Activated CD8-positive, alpha-beta memory T cell treated with anti-CD3 and anti-CD28 coated beads, Interleukin-2, amount 50 U/mL, for 24 hours (primary cell): ENCODE results near the gene SLC30A5.
"Not testable (repeated sequence)": the region's sequence is repeated elsewhere in the genome, so short reads cannot be mapped to it uniquely, and the experiment has no call there.

Source experiments
- DNase-seq: peaks from one replicate; pipeline ENCODE4 v3.0.0-alpha.2; 2020; ENCODE audit errors: extremely low read depth

SLC30A5 gene

DNA sequence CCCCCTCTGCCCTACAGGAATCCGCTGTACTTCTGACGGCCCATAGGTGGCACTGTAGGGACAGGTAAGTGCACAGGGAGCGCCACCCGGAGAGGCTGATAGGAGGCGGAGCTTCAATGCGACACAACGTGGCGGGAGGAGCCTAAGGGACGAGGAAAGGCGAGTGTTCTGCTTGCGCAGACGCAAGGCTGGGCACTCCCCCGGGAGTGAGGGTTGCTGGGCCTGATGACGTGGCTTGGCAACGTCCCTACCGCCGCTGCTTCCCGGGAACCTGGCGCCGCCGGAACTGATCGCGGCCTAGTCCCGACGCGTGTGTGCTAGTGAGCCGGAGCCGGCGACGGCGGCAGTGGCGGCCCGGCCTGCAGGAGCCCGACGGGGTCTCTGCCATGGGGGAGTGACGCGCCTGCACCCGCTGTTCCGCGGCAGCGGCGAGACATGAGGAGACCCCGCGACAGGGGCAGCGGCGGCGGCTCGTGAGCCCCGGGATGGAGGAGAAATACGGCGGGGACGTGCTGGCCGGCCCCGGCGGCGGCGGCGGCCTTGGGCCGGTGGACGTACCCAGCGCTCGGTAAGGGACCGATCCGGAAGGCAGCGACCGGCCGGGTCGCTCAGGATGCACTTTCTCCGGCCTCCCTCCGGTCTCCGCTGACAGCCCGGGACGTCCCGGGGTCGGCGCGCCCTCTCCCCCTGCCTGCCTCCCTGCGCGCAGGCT is at the start of gene SLC30A5:
Gene SLC30A5, plus strand, starts transcription at position 244 of the 712 bp plus-strand sequence. Its CDS starts 242 bp downstream, at position 486.
- DNase-seq = peak; percentile 98

DNA sequence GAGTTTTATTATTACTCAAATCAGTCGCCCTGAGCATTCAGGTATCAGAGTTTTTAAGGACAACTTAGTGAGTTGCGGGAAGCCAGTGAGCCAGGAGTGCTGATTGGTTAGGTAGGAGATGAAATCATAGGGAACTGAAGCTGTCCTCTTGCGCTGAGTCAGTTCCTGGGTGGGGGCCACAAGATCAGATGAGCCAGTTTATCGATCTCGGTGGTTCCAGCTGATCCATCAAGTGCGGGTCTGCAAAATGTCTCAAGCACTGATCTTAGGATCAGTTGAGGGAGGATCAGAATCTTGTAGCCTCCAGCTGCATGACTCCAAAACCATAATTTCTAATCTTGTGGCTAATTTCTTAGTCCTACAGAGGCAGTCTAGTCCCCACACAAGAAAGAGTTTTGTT is 48.6 kb upstream of the SLC30A5 start:
- DNase-seq = not testable (repeated sequence)

DNA sequence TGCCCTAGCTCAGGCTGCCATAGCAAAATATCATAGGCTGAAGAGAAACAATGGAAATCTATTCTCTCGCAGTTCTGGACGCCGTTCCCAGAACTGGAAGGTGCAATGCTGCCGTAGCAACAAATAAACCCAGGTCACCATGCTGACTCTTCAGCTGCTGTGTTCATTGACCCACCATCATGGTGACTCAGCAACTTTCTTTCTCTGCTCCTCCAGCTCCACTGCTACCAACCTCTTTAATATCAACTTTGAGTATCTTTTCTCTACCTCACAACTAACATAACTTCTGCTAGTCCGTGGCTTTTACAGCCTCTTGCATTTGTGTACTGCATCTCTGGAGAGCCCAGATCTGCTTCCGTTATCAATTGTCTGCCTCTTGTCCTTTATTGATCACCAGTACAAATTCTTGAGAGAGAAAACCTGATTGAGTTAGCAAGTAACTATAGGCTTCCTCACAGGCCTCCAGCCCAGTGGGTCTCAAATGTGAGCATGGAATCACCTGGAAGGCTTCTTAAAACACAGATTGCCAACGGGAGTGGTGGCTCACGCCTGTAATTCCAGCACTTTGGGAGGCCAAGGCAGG is 47.3 kb upstream of the SLC30A5 start:
- DNase-seq = no peak

DNA sequence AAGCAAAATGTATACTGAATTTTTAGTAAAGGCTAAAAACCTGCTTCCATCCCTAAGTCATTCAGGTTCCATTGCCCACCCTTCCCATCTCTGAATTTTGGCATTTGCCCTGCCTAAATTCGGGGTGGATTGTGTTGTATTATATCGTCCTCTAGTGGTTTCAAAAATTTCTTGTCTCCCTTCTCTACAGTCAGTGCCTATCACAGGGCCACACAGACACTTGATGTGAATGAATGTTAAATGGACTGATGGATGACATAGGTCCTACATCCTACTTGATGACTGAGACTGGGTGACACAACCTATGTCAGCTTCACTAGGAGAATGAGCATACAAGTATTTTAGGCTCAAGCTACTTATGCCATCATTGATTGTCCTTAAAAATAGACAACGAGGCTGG is 45.6 kb upstream of the SLC30A5 start:
- DNase-seq = no peak

DNA sequence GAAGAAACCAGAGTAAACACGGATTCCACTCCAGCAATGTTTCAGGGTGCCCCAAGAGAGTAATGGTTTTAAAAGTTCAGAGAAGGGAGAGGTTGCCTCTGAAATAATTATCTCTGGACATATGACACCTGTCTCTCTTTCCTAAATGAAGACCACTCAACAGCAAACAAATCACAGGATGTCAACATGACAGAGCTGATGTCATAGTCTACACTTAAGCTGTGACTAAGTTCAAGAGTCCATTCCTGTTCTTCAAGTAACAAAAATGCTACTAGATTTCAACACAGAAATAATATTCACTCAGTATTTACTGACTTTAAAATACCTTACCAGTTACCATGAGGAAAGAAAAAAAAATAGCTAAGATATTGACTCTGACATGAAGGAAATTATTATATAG is 44.7 kb upstream of the SLC30A5 start:
- DNase-seq = no peak

DNA sequence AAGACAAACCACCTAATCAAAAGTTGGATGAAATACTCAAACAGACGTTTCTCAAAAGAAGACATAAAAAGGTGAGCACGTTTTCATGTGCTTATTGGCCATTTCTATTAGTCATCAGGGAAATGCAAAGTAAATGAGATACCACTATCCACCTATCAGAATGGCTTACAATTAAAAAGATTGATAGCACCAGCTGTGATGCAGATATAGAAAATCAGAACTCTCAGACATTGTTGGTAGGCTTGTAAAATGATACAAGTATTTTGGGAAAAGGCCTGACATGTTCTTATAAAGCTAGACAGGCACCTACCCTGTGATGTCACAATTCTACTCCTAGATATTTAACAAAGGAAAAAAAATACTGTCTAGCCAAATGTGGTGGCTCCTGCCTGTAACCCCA is 44.0 kb upstream of the SLC30A5 start:
- no peak for DNase-seq

DNA sequence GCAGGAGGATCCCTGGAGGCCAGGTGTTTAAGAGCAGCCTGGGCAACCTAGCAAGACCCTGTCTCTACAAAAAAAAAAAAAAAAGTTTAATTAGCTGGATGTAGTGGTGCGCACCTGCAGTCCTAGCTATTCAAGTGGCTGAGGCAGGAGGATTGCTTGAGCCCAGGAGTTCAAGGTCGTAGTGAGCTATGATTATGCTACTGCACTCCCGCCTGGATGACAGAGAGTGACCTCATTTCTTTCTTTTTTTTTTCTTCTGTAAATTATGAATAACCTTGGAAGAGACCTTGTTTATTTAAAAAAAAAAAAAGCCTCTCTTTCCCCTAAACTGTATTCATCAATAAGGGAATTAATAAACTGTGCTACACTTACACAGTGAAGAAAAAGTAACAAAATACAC is 43.6 kb upstream of the SLC30A5 start:
- no peak for DNase-seq

DNA sequence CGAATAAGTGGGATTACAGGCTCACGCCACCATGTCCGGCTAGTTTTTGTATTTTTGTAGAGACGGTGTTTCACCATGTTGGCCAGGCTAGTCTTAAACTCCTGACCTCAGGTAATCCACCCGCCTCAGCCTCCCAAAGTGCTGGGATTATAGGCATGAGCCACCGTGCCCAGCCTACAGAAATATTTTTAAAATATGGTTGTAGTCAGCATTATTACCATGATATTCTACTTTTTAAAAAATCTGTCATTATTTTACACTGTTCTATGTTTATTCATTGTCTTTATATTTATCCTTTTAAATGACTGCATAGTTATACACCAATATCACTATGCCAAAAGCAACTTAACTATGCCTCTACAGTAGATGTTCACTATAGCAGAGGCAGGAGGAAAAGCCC is 41.6 kb upstream of the SLC30A5 start:
- no peak for DNase-seq

DNA sequence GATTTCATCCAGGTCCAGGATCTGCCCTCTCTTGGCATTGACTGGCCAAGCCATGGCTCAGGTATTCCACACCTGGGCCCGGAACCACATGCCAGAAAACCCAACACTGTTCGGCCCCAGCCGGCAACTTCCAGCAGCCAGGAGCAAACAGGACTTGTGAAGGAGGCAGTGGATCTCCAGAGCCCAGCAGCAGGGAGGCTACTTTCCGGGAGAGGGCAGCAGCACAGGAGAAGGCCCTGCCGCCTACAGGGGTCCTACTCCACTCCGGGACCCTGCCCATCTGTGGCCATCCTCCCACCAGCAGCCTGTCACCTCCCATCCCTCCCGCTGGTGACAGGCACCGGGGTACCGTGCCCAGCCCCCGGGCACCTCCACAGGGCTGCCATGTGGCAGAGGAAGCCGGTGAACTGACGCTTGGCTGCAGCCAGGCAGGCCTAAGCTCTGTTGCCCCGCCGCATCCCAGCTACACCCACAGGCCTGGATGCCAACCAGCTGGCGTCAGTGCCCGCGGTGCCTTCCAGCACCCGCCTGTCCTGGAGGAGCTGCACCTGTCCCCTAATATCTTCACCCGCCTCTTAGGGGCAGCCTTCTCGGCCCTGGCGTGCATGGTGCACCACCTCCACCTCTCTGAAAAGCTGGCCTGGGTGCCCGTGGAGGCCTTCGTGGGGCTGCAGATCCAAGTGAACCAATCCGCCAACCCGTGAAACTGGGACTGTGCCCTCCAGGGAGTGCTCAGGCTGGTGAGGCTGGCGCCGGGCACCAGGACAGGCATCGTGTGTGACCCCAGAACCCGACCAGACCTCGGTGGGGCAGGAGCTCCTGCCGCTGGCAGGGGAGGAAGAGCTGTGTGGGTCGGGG is 18.9 kb upstream of the SLC30A5 start:
- DNase-seq = no peak

DNA sequence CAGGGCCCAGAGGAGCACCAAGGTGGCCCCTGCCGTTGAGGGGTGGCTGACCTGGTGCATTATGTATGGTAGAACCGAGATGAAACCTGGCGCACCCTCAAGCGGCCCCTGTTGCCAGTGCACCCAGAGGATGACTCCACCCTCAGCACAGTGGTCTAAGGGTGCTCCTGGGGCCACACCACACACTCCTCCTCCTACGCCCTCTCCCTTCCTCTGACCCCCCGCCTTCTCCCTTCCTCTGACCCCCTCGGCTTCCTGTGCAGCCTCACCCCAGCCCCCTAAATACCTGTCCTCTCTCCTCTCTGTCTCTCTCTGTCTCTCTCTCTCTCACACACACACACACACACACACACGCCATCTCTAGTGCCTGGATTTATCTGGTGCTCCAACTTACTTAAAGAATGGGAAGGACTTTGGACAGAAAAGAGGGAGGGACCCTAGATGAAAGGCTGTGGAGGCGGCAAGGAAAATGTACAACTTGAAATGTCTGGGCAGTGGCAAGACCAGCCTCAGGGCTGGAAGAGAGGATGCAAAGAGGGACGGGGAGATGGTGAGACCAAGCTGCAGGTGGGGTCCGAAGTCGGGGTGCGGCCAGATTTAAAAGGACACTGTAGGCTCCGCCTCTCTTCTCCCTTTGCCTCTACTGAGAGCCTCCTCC is 18.2 kb upstream of the SLC30A5 start:
- no peak for DNase-seq

DNA sequence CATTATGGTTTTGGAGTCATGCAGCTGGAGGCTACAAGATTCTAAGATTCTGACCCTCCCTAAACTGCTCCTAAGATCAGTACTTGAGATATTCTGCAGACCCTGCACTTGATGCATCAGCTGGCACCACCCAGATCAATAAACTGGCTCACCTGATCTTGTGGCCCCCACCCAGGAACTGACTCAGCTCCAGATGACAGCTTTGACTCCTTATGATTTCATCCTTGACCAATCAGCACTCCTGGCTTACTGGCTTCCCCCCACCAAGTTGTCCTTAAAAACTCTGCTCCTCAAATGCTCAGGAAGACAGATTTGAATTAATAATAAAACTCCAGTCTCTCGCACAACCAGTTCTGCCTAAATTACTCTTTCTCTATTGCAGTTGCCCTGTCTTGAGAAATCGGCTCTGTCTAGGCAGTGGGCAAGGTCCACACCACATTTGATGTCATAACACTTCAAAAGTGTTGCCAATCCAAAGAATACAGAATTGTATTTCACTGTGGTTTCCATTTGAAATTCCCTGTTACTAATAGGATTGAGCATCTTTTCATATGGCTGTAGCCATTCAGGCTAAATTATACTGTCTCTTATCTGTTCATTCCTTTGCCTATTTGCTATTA is 14.8 kb upstream of the SLC30A5 start:
- DNase-seq = no peak

DNA sequence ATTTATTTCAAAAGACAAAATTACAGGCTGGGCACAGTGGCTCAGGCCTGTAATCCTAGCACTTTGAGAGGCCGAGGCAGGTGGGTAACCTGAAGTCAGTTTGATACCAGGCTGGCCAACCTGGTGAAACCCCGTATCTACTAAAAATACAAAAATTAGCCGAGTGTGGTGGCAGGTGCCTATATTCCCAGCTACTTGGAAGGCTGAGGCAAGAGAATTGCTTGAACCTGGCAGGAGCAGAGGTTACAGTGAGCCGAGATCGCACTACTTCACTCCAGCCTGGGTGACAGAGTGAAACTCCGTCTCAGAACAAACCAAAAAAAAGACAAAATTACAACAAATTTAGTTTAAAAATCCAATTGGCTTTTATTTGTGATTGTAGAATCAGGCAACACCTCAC is 14.3 kb upstream of the SLC30A5 start:
- DNase-seq = no peak

DNA sequence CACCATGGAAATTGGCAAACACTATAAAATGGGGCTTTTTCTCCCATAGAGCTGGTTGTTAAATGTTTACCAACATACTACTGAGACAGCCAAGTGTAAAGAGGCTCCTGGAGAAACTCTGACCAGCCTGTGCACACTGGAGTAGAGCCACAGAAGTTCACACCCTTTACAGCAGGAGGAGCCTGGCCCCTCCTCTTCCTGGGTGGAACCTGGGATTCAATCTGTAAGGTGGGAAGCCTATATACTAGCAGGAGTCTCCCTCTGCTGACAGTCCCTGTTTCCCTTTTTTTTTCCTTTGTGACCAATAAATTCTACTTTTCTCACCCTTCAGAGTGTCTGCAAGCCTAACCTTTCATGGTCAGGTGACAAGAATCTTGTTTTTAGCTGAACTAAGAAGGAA is 10.4 kb upstream of the SLC30A5 start:
- no peak for DNase-seq

DNA sequence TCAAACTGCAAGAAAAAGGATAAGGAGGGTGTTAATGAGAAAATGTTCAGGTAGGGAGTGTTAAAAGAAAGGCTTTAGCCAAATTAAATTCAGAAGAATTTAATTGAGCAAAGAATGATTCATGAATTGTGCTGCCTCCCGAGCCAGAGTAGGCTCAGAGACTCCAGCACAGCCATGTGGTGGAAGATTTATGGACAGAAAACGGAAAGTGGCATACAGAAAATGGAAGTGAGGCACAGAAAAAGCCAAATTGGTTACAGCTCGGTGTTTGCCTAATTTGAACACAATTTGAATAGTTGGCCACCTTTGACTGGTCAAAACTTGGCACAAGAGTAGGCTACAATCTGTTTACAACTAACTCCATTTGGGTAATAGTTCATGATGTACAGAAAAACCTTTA is 9.6 kb upstream of the SLC30A5 start:
- no peak for DNase-seq

DNA sequence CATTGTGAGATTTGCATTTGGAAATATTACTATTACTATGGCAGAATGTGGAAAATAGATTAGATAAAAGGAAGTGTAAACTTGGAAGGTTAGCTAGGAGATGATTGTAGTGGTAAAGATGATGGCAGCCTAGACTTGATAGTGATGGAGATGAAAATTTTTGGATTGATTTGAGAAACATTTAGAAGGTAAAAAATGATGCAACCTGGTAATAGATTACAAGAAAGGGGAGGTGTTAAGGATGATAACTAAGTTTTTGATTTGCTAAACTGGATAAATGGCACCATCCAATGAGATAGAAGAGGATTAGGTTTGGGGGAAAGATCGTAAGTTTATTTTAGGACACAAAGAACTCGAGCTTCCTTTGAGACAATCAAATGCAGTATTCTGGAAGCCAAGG is 8.9 kb upstream of the SLC30A5 start:
- DNase-seq = no peak

DNA sequence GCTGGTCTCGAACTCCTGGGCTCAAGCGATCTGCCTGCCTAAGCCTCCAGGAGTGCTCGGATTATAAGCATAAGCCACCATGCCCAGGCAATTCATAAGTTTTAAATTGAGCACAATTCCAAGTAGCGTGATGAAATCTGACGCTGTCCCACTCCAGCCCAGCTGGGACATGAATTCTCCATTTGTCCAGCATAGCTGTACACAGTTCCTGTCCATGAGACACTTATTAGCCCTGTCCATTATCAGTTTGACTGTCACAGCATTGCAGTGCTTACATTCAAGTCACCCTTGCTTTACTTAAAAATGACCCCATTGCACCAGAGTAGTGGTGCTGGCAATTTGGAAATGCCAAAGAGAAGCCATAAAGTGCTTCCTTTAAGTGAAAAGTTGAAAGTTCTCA is 7.6 kb upstream of the SLC30A5 start:
- DNase-seq = no peak

DNA sequence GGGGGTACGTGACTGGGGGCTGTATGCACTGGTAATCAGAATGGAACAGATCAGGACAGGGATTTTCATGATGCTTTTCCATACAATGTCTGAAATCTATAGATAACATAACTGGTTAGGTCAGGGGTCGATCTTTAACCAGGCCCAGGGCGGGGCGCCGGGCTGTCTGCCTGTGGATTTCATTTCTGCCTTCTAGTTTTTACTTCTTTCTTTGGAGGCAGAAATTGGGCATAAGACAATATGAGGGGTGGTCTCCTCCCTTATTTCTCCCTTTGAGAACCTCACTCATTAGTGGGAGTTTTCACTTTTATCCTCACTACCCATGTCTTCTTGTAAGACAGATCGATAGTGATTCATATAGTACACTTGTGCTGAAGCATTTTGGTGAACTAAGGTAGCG is 5.8 kb upstream of the SLC30A5 start:
- not testable (repeated sequence) for DNase-seq

DNA sequence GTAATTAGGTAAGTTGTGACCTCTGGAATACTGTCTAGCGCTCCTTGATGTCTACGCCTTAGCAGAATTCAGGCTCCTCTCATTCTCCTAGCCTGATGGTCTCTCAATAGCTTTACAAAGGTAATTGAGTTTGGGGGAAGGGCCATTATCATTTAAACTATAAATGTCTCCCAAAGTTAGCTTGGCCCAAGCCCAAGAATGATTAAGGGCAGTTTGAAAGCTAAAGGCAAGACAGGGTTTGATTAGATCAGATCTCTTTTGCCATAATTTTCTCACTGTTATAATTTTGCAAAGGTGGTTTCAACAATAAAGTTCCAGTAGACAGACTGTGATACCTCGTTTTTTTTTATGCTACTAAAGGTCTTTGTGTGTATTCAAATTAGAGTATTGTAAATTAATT is 3.7 kb upstream of the SLC30A5 start:
- DNase-seq = no peak

DNA sequence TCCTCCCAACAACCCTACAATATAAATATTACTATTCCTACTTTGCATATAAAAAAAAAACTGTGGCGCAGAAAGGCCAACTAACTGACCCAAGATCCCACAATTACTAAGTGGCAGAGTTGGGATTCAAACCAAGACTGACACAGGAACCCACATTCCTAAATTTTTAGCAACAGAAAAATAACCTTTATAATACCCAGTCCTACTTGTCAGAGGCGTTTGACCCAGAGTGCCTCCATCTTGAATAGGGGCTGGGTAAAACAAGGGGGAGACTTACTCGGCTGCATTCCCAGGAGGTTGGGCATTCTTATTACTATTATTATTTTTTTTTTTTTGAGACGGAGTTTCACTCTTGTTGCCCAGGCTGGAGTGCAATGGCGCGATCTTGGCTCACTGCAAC is 2.0 kb upstream of the SLC30A5 start:
- DNase-seq = no peak

DNA sequence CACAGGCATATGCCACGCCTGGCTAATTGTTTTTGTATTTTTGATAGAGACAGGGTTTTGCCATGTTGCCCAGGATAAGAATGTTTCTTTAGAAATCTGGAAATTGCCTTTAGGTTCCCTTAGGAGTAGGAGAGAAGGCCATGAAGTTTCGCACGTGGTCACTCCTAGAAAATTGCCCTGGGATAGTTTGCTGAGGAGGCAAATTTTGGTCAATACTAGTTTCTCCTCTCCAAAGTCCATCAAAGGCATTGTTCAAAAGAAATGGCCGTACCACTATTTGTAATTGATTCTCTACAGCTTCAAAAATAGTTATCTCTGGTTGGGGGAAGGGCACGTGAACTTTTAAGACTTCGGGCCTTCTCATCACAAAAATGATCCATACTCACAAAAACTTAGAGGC is 845 bp upstream of the SLC30A5 start:
- no peak for DNase-seq

DNA sequence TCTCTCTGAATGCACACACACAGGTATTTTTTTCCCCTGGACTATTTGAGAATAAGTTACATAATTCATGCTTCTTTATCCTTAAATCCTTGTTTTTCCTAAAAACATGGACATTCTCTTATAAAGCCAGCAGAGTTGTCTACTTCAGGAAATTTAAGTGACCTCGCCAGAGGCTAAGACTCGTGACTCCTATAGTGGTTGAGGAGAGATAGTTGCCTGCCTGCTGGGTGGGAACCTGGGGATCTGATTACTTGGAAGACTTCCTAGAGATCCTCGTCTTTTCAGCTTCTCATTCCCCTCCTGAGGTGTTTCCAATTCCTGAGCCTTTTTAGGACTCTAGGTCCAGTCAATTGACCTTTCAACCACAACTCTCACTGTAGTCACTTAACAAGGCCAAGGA is 5.5 kb downstream of the SLC30A5 start:
- DNase-seq = no peak

DNA sequence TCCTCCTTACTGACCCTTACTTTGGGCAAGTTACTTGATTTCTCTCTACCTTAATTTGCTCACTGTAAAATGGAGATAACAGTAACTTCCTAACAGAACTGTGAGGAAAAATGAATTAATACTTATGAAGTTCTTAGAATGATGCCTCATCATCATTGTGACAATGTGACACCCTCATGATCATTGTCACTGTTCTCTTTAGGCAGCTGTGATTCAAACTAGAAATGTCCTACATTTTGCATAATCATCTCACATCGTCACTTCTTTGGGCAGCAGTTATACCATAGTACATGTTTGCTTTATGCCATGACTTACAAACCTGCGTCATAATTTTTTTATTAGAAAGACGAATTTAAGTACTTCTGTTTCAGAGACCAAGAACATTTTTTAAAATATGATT is 9.7 kb downstream of the SLC30A5 start:
- DNase-seq = no peak
